ENCODE data around the gene GFI1. TPM values are rescaled to one million over a fixed set of nuclear protein-coding genes. Genes with fewer than 3 reads are reported as not detected.

The GFI1 gene
- total and polyA plus RNA-seq, 2 of the 8 experiments (the other 6 are each of a cell fraction or from before 2014, with no cell fraction given) = 0.08 to 0.17 TPM

DNA sequence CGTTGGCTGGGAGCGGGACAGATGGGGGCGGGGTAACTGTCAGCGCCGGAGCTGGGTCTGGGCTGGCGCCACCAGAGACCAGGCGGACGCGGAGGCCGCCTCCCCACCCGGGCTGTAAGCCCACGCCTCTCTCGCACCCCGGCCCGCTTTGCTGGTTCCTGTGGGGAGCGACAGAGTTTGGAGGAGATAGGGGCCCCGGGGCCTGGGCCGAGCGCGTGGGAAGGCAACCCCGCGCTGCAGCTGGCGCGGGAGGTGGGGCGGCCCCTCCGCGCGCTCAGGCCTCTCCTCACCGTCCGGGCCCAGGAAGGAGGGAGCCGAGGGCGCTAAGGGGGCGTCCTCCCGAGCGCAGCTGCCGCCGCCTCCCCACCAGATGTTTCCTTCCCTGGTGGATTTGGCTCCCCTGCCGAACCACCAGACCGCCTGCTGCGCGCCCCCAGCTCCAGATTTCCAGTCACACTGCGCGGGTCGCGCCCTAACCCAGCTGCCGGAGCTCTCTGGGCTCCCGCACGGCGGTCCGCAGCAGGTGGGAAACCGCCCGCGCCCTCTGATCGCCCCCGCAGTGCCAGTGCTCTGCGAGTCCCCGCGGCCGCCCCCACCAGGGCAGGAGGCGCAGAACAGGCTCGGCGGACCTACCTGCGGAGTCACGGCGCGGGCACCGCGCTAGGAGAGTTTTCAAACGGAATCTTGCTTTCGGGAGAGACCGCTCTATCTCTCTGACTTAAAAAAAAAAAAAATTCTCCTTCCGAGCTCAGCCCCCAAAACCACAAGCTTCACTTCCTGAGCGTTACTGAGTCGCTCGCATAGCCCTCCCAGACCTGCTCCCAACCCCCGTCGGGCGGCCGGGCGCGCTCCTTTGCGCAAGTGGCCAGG is 1.1 kb downstream of the GFI1 start (continued):
- no peak for TF ChIP-seq CTBP2 (IDR thresholded peaks at IDR 0.05; ENCODE audit: borderline replicate concordance, insufficient read depth, insufficient read length, low read length)
- TF ChIP-seq KDM1A (IDR thresholded peaks at IDR 0.05; ENCODE audit: borderline replicate concordance, low read length) = no peak
- TF ChIP-seq SUZ12 (IDR thresholded peaks at IDR 0.05; ENCODE audit: low read length) = peak; percentile 68
- no peak for TF ChIP-seq ZNF274 (IDR thresholded peaks at IDR 0.05; ENCODE audit: borderline replicate concordance, extremely low read depth, low read length)
- TF ChIP-seq EP300 (IDR thresholded peaks at IDR 0.05; ENCODE audit: borderline replicate concordance in 1 of 2, low read depth in 2 of 2, low read length in 2 of 2) = no peak
- no peak for TF ChIP-seq FOSL1 (IDR thresholded peaks at IDR 0.05; ENCODE audit: insufficient read depth, low read depth, low read length)
- no peak for TF ChIP-seq TCF12 (IDR thresholded peaks at IDR 0.05; ENCODE audit: low read depth, low read length)
- peak; percentile 90; the same call in 1 of the 2 replicates for TF ChIP-seq EGR1 (IDR thresholded peaks at IDR 0.05; ENCODE audit: borderline replicate concordance, low read depth, low read length)
- TF ChIP-seq, protein P1, sequence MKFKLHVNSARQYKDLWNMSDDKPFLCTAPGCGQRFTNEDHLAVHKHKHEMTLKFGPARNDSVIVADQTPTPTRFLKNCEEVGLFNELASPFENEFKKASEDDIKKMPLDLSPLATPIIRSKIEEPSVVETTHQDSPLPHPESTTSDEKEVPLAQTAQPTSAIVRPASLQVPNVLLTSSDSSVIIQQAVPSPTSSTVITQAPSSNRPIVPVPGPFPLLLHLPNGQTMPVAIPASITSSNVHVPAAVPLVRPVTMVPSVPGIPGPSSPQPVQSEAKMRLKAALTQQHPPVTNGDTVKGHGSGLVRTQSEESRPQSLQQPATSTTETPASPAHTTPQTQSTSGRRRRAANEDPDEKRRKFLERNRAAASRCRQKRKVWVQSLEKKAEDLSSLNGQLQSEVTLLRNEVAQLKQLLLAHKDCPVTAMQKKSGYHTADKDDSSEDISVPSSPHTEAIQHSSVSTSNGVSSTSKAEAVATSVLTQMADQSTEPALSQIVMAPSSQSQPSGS (IDR thresholded peaks at IDR 0.05; ENCODE audit: low read length) = no peak
- TF ChIP-seq JUN (IDR thresholded peaks at IDR 0.05; ENCODE audit: low read depth, low read length) = no peak
- no peak for TF ChIP-seq YY1 (IDR thresholded peaks at IDR 0.05; ENCODE audit: low read depth, low read length)
- TF ChIP-seq CBX8 (IDR thresholded peaks at IDR 0.05; ENCODE audit: borderline replicate concordance, low read depth, low read length) = no peak
- TF ChIP-seq CHD1 (IDR thresholded peaks at IDR 0.05; ENCODE audit: low read depth, low read length) = no peak
- no peak for TF ChIP-seq GABPA (IDR thresholded peaks at IDR 0.05; ENCODE audit: borderline replicate concordance, insufficient read depth, low read length)
- TF ChIP-seq POLR2A (IDR thresholded peaks at IDR 0.05; ENCODE audit: control extremely low read depth in 1 of 2, low read depth in 2 of 2, low read length in 2 of 2) = no peak
- TF ChIP-seq JUND (IDR thresholded peaks at IDR 0.05; ENCODE audit: low read length) = no peak
- TF ChIP-seq CREB1 (IDR thresholded peaks at IDR 0.05) = 0 out of 2 replicates have a peak, but pooled peaks have one; percentile 12
- TF ChIP-seq POU5F1 (IDR thresholded peaks at IDR 0.05; ENCODE audit: low read depth, low read length) = no peak
- TF ChIP-seq SIRT6 (IDR thresholded peaks at IDR 0.05; ENCODE audit: low read length) = no peak
- TF ChIP-seq, protein P2, sequence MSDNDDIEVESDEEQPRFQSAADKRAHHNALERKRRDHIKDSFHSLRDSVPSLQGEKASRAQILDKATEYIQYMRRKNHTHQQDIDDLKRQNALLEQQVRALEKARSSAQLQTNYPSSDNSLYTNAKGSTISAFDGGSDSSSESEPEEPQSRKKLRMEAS (IDR thresholded peaks at IDR 0.05) = no peak
- no peak for TF ChIP-seq TAF7 (optimal IDR thresholded peaks at IDR 0.05; ENCODE audit: borderline replicate concordance, low read depth, low read length)
- TF ChIP-seq, protein P3, sequence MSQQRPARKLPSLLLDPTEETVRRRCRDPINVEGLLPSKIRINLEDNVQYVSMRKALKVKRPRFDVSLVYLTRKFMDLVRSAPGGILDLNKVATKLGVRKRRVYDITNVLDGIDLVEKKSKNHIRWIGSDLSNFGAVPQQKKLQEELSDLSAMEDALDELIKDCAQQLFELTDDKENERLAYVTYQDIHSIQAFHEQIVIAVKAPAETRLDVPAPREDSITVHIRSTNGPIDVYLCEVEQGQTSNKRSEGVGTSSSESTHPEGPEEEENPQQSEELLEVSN (IDR thresholded peaks at IDR 0.05) = no peak

Measured in H1 (cell line).